ENCODE data around the gene RASA3.
"Not testable (repeated sequence)": the region's sequence is repeated elsewhere in the genome, so short reads cannot be mapped to it uniquely, and the experiment has no call there.

The RASA3 gene

DNA sequence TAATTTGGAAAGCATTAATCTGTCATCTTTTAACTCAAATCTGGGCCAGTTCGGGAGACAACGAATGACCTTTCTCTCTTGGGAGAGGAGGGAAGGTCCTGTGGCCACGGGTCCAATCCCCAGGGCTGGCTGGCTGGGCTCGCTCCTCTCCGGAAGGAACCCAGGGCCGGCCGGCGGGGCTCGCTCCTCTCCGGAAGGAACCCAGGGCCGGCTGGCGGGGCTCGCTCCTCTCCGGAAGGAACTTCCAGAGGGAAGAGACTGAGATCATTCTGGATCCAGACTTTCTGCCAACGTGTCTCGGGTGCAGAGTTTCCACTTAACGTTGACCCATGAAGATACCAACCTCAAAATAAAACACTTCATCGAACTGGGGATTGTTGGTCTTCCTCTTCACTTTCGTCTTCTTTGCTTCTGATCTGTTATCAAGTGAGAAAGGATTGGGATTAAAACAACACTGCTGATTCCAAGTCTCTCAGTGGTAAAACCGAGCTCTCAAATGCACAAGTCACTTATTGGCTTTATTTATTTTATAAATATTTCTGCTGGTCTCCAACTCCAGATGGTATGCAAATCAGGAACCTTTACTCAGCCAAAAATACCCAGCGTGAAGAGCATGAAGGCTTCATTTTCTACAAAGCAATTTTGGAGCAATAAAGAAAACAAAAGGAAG lies 105.2 kb downstream of the RASA3 start:
- no peak for DNase-seq

DNA sequence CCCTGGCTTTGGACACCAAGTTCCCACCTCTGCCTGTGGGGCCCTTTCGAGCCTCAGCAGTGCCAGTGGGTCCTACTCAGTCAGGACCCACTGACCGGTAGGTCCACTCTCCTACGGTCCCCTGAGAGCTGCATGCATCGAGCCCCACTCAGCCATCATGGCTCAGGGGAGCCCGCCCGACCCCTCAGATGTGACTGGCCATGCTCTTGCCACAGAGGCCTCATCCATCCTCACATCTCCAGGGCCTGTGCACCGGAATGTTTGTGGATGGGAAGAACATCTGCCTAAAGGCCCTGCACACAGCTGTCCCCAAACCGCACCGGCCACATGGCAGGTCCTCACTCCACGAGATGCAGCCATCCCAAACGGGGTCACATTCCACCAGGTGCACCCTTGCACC lies 105.9 kb downstream of the RASA3 start:
- no peak for DNase-seq

- no peak for DNase-seq
Measured at GRCh38 chr13:114025714-114026431, 106.5 kb downstream of the RASA3 start.

GRCh38 chr13:114025405-114025713 lies 107.1 kb downstream of the RASA3 start:
- DNase-seq: no peak

GRCh38 chr13:114024603-114025404 lies 107.6 kb downstream of the RASA3 start:
- no peak for DNase-seq

- DNase-seq: no peak
Measured at GRCh38 chr13:114023716-114024602, 108.5 kb downstream of the RASA3 start.

- DNase-seq: no peak
Measured at GRCh38 chr13:114022876-114023275, 109.5 kb downstream of the RASA3 start.

- DNase-seq: no peak
Measured at GRCh38 chr13:114022309-114022669, 110.1 kb downstream of the RASA3 start.

DNA sequence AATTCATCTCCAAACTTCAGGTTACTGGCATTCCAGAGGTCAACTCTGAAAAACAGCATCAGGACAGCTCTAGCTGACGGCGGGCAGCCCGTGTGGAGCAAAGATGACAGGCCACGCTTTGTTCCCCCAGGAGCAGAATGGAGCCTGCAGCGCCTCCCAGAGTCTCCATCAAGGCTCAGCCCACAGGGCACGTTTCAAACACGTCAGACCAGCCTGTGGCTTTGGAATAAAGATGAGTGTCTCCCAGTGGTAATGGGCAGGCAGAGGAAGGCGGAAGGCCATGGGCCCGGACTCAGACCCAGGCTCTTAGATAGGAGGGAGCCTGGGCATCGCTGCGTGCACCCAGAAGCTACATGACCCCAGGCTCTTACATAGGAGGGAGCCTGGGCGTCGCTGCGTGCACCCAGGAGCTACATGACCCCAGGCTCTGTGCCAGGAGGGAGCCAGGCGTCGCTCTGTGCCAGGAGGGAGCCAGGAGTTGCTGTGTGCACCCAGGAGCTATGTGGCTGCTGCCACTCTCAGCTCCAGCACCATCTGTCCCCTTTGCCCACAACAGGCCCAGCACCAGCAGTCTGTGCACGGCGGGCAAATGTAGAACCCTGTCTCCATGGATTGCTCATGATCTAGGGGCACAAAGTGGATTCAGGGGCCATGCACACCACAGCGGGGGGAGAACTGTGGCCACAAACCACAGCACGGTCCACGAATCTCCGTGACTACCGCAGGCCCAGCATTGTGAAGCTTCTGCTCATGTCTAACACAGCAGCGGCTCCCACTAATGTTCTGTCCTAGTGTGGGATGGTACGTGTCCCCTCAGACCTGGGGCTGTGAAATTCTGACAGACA lies 110.7 kb downstream of the RASA3 start:
- no peak for DNase-seq

GRCh38 chr13:114020750-114021463 lies 111.5 kb downstream of the RASA3 start:
- no peak for DNase-seq

DNA sequence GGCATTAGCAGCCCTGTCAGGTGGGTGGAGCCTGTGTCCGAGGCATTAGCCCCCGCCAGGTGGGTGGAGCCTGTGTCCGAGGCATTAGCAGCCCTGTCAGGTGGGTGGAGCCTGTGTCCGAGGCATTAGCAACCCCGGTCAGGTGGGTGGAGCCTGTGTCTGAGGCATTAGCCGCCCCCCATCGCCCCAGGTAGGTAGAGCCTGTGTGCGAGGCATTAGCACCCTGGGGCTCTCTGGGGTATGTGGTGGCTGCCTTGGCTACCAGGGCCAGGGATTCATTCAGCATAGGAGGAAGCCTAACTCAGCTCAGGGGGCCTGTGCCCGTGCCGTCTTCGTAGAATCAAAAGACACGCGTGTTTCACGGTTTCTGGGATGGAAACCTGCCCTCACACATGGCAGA lies 112.3 kb downstream of the RASA3 start:
- DNase-seq: not testable (repeated sequence)

DNA sequence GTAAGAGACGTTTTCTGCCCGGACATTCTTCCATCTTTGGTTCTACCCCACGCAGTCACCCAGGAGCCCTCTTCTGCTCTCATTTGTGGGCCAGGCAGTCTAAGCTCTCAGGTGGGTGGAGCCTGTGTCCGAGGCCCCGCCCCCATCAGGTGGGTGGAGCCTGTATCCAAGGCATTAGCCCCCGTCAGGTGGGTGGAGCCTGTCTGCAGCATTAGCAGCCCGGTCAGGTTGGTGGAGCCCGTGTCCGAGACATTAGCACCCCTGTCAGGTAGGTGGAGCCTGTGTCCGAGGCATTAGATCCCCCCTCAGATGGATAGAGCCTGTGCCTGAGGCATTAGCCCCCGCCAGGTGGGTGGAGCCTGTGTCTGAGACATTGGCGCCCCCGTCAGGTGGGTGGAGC lies 113.1 kb downstream of the RASA3 start:
- peak; percentile 35 for DNase-seq

- no peak for DNase-seq
Measured at GRCh38 chr13:114018461-114019055, 113.9 kb downstream of the RASA3 start.

DNA sequence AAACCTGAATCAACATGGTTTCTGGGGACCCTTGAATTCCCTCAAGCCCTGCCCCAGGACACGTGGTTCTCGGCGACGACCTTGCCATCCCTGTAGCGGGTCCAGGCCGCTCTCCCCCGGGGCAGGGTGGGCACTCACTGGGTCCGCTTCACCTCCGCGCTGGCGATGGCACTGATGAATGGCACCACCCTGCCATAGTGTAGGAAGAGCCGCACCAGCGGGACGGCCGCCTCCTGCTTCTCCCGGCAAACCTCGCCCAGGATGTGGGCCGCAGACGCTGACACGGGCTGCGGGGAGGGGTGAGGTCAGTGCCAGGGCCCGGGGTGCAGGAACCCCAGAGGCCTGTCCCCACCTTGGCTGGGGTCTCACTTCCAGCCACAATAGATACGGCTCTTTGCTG lies 114.5 kb downstream of the RASA3 start:
- no peak for DNase-seq

- no peak for DNase-seq
Measured at GRCh38 chr13:114017028-114017630, 115.3 kb downstream of the RASA3 start.

DNA sequence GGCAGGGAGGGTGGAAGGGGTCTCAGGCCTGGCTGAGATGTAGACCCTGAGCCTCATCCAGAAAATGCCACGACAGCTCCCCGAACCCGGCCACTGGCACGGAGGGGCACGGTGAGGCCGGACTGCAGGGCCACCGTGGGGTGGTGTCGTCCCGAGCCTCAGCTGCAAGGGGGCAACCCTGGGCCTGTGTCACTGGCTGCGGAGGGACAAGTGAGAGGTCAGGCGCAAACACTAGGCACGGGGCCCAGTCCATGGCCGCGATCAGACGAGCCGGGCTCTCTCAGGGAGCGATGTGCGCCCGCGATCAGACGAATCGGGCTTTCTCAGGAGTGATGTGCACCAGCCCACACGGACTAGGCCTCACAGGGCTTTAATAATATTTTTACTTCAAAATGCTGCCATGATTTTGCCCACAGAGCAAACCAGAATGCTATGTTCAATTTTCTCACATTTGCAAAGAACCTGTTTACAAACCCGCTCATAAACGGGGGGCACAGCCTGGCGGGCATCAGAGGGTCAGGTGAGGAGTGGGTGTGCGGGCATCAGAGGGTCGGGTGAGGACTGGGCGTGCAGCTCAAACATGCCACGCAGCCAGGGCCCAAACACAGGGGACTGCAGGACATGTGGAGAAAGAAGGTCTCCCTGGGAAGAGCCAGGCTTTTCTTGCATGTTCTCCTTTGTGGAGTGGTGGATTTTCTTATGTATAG lies 115.9 kb downstream of the RASA3 start:
- no peak for DNase-seq

DNA sequence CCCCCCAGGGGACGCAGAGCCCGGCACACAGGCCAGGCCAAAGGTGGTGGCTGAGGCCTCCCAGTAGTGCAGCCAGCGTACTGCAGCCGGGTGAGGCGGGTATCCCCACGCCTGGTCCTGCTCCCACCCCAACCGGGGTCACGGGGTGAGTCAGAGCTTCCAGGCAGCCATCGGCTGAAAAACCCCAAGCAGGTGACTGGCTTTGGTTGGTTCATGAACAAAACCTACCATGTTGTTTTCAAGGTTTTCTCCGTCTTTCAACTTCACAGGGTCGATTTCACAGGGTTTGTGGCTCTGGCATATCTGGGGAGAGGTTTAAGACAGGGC lies 116.5 kb downstream of the RASA3 start:
- no peak for DNase-seq

GRCh38 chr13:114015111-114015968 lies 117.1 kb downstream of the RASA3 start:
- no peak for DNase-seq
